Measurements from ENCODE around the gene TERC.

TERC gene

DNA sequence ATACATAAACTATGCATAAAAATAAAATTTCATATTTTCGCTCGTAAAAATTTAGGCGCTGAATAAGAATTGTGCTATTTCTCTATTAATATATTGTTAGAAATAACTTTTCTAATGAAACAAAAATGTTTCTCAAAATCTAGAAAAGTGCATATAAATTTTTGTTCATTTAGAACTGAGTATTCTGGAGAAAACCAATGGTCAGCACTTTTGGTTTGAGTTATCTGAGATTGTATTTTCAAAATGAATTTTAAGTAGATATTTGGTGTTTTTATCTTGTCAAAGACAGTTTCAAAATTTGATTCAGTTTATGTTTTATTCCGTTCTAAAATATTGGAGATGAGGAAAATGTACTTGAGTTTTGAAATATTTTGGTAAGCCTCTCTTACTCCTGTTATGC, 22.3 kb upstream of the TERC start:
- no peak for DNase-seq (ENCODE audit: low read depth)
- TF ChIP-seq, protein P1, sequence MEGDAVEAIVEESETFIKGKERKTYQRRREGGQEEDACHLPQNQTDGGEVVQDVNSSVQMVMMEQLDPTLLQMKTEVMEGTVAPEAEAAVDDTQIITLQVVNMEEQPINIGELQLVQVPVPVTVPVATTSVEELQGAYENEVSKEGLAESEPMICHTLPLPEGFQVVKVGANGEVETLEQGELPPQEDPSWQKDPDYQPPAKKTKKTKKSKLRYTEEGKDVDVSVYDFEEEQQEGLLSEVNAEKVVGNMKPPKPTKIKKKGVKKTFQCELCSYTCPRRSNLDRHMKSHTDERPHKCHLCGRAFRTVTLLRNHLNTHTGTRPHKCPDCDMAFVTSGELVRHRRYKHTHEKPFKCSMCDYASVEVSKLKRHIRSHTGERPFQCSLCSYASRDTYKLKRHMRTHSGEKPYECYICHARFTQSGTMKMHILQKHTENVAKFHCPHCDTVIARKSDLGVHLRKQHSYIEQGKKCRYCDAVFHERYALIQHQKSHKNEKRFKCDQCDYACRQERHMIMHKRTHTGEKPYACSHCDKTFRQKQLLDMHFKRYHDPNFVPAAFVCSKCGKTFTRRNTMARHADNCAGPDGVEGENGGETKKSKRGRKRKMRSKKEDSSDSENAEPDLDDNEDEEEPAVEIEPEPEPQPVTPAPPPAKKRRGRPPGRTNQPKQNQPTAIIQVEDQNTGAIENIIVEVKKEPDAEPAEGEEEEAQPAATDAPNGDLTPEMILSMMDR (conservative IDR thresholded peaks at IDR 0.05; ENCODE audit: control insufficient read depth, insufficient read depth, low read depth, low read length), result no peak
- H3K4me3 ChIP-seq (ENCODE audit: control insufficient read depth, low read depth, low read length), result no peak overlapping the region

DNA sequence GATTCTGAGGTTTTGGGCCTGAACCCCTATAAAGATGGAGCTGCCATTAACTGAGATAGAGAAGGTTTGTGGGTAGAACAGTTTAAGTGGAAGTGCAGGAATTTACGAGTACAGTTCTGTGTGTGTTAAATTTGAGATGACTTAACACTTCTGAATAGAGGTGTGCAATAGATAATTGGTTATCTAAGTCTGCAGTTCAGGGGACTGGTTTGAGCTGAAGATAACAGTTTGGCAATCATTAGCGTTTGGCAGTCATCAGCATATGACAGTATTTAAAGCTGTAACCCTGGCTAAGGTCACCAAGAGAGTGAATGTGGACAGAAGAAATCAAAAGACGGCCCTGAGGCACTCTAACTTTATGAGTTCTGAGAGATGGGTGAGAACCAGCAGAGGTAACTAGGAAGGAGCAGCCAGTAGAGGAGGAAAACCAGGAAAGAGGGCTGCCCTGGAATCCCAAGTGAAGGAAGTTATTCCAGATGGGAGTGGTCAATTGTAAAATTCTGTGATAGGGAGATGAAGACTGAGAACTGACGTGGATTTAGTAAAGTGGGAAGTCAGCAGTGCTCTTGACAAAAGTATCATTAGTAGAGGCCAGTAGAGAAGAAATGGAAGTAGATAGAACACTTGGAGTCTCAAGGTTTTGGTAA, 16.5 kb upstream of the TERC start:
- H3K4me3 ChIP-seq (ENCODE audit: control insufficient read depth, low read depth, low read length), result no peak overlapping the region
- TF ChIP-seq, protein P1 (conservative IDR thresholded peaks at IDR 0.05; ENCODE audit: control insufficient read depth, insufficient read depth, low read depth, low read length), result no peak
- DNase-seq (ENCODE audit: low read depth), result no peak

DNA sequence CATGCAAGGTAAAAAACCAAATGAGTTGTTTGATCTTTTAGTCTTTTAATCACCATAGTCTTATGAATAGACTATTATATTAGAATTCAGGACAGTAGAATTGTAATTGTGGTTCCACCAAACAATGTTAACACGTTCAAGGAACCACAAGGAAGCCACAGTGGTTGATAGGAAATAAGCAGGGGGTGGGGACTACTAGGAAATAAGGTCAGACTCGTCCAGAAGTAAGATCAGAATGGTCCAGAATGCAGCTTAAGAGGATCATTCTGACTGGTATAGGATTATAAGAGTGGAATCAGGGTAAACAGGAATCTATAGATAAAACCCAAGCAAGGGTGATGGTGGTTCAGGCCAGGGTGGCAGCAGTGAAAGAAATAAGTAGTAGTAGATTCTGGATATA, 15.9 kb upstream of the TERC start:
- no peak overlapping the region for H3K4me3 ChIP-seq (ENCODE audit: control insufficient read depth, low read depth, low read length)
- DNase-seq (ENCODE audit: low read depth), result no peak
- TF ChIP-seq, protein P1 (conservative IDR thresholded peaks at IDR 0.05; ENCODE audit: control insufficient read depth, insufficient read depth, low read depth, low read length), result no peak

DNA sequence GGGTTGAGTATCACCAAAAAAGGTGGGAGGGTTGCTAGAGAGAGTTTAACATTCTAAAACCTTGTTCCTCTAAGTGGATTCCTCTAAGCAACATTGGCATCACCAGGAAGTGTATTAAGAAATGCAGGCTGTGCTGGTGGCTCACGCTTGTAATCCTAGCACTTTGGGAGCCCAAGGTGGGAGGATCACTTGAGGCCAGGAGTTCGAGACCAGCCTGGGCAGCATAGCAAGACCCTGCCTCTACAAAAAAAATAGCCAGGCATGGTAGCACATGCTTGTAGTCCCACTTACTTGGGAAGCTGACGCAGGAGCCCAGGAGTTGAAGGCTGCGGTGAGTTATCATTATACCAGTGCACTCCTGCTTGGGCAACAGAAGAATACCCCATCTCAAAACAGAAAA, 13.0 kb upstream of the TERC start:
- H3K4me3 ChIP-seq (ENCODE audit: control insufficient read depth, low read depth, low read length), result no peak overlapping the region
- TF ChIP-seq, protein P1 (conservative IDR thresholded peaks at IDR 0.05; ENCODE audit: control insufficient read depth, insufficient read depth, low read depth, low read length), result no peak
- DNase-seq (ENCODE audit: low read depth), result no peak

DNA sequence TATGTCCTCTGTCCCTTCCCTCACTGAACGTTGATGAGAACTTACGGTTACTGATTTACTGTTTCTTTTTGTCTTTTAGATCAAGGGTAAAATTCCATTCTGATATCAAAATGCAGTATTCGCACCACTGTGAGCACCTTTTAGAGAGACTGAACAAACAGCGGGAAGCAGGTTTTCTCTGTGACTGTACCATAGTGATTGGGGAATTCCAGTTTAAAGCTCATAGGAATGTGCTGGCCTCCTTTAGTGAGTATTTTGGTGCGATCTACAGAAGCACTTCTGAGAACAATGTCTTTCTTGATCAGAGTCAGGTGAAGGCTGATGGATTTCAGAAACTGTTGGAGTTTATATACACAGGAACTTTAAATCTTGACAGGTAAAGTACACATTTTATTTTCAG, 9.3 kb upstream of the TERC start:
- H3K4me3 ChIP-seq (ENCODE audit: control insufficient read depth, low read depth, low read length), result peak overlapping the region; percentile 96
- no peak for DNase-seq (ENCODE audit: low read depth)

DNA sequence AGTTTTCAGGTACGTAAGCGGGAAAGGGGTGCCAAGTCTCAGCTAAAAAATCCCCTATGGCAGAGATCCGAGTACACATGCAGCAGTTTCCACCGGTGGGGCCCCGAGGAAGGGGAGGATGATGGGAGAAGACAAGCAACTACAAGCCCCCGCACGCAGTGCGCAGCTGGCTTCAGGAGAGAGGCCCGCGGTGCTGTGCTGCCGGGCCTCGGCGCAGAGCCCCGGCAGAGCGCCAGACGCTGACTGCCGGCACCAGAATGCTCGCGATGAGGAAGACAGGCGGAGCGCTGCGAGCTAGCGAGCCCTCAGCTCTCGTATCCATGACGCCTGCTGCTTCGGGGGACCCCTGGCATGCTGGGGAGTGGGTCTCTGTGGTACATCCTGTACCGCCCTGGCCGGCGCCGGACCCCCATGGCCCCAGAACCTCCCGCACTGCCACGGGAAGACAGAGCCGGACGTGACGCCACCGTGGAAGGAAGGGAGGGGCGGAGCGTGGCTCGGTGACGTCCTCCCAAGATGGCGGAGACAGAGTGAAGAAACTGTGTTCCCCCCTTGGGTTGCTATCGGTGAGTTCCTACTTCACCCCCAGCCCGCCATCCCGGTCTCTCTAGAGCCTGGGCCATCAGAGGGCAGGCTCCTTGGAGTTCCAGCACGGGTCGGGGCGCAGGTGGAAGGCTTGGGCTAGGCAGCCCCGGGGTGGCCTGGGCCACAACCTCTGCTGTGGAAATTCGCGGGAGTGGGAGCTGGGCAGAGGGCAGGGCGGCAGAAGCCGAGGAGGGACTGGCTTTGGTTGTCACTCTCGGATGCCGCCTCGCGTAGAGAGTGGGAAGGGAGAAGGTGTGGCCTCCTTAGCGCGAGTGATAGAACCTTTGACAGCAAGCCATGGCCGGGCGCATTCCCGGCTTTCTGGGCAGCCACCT, 8.3 kb upstream of the TERC start, which contains the start of gene MYNN:
Gene MYNN, plus strand, starts transcription at position 500 of the 920 bp plus-strand sequence. CDS start 900 bp downstream, outside the sequence.
- peak within 1 kb of the TSS; percentile 96 for H3K4me3 ChIP-seq (ENCODE audit: control insufficient read depth, low read depth, low read length)
- TF ChIP-seq, protein P1 (conservative IDR thresholded peaks at IDR 0.05; ENCODE audit: control insufficient read depth, insufficient read depth, low read depth, low read length), result no peak
- peak; percentile 88 for DNase-seq (ENCODE audit: low read depth)

More for the DNA sequence above, 9.3 kb upstream of the TERC start:
- TF ChIP-seq, protein P1 (conservative IDR thresholded peaks at IDR 0.05; ENCODE audit: control insufficient read depth, insufficient read depth, low read depth, low read length), result no peak

All from fibroblast of mammary gland (primary cell).